Erythroblast (primary cell): ENCODE measurements around the gene GMFB.

ENCODE experiments used
- GATA1 ChIP-seq: IDR thresholded peaks from 2 replicates; pipeline ENCODE4 v1.6.1; 2011; ENCODE audit warnings: low read depth, mild to moderate bottlenecking, control low read depth, low read length, moderate library complexity
- POLR2A ChIP-seq: IDR thresholded peaks from 2 replicates; pipeline ENCODE4 v1.6.1; 2011; ENCODE audit warnings: mild to moderate bottlenecking, low read length

DNA sequence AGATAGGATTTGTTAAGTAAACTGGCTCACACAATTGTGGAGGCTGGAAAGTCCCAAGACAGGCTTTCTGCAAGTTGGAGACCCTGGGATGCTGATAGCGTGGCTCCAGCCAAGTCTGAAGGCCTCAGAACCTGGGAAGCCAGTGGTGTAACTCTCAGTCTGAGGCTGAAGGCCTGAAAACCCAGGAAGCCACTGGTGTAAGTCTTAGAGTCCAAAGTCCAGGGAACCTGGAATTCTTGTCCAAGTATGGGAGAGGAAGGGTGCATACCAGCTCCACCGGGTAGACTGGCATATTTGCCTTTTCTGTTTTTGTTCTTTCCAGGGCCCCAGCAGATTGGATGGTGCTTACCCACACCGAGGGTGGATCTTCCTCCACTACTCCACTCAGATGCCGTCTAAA, 18.1 kb downstream of the GMFB start:
- TF ChIP-seq POLR2A (no peak), GATA1 (no peak)
